ENCODE measurements around the gene ELK1.

Gene ELK1

GRCh38 chrX:47644557-47645091, 5.7 kb downstream of the ELK1 start:
- peak; percentile 24 for DNase-seq

DNA sequence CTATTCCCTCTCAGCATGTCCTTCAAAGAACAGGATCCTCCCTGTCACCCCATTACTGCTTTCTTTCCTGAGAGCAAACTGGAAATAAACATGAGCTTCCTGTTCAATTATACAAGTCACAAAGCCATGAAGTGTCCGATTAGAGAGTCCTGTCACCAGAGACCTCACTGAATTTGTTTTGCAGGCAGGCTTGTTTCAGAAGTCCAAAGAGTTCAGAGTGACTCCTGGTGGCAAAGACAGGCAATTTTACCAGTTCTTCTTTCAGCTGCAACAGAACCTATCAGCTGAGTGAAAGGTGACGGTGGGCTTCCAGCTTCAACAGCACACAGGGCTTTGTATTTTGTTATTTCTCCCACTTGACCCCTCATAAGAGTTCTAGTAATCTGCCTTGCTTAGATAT, 6.4 kb downstream of the ELK1 start:
- no peak for DNase-seq

DNA sequence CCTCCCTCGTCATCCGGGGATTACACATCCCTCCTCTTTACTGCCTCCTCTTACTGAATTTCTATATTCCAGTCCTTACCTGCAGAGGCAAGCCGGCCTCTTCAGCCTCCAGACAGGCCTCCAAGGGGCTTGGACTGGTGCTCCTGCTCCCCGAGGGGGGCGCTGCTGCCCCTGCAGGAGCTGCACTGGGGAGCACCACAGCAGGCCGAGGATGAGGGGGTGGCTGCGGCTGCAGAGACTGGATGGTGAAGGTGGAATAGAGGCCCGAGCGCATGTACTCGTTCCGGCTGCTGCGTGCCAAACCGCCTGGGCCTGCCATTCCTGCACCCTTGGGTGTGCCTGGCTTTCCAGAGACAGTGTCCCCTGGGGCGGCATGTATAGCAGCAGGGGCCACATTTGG, 11.5 kb downstream of the ELK1 start:
- DNase-seq = no peak

- no peak for DNase-seq
These were observed 12.7 kb downstream of the ELK1 start for GRCh38 chrX:47637546-47638195.

GRCh38 chrX:47634871-47635575, 15.3 kb downstream of the ELK1 start:
- no peak for DNase-seq

DNA sequence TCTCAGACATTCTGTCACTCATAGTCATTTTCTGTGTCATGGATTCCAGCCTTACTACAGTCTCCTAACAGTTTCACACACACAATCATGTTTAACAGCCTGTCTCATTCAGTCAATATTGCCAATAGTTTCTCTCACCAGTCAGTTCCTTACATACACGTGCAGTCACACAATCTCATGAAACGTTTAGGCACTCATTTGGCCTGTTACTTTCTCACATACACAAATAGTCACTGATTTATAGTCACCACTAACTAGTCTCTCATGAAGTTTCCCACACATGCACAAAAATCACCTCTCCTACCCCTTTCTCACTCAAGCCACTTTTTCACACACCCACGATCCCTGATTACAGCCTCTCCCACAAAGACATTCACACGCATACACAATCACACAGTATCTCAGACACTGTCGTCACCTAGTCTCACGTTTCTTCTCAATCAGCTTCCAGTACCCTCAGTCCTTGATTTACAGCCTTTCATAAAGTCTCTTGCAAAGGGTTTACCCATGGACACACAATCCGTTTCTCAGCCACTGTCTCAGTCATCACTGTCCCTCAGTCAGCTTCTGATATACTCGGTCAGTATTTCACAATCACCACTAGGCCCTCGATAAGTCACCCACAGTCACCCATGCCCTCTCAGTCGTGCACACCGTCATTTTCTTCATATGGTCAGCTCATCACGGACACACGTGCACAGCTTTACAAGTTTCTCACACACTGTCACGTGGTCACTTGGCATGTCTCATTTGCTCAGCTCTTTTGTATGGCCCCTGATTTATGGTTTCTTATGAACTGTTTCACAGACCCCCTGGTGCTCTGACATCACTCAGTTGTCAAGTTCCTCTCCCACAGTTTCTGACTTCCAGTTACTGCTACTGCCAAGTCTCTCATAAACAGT, 16.4 kb downstream of the ELK1 start:
- no peak for DNase-seq

- DNase-seq = no peak
These were observed 17.7 kb downstream of the ELK1 start for GRCh38 chrX:47632666-47633065.

- DNase-seq = no peak
These were observed 18.7 kb downstream of the ELK1 start for GRCh38 chrX:47631676-47632075.

DNA sequence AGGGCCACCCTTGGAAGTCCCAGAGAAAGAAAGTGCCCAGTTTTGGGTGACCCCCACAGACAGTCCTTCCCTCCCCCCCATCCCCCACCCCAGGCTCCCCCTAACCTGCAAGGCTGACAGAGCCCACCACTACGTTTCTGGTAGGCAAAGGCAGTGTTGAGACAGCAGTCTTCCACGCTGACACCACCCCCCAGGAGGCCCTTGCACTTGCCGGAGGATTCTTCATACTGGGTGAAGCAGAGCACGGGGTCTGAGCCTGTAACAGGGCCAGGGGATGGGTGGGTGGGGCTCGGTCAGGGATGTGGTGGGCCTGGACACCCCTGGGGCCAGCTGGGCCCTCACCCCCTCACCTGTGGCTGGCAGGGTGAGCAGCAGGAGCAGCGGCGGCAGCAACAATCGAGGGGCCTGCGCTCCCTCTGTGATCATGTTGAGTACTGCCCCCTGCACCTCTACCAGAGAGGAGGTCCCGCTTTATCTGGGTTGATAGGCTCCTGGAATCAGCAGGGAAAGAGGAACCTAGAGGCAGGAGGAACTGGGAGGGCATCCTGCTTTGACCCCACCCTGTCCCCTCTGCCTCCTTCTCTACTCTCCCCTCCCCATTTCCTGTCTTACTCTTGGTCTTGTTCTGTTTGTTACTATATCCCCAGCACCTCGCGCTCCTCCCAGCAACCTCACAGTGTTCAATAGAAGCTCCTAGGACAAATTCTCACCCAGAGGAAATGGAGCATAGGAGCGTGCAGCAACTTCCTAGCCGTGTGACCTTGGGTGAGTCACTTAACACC, 20.8 kb downstream of the ELK1 start, which contains the start of gene CFP:
CFP (minus strand) TSS at position 512 of the 782 bp plus-strand sequence; CDS start at position 426, 86 bp downstream.
- no peak for DNase-seq

DNA sequence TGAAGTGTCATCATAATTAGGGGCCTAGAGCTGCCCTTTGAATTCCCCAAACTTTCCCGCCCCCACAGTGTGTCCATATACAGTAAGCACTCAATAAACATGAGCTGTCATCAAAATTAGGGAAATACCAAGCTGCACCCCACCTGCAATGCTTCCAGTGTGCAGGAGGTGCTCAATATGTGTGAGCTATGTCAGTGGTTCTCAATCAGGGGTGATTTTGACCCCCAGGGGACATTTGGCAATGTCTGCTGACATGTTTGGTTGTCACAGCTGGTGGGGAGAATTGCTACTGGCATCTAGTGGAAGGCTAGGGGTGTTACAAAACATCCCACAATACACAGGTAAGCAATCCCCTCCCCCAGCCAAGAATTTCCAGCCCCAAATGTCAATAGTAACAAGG, 21.4 kb downstream of the ELK1 start:
- DNase-seq = no peak

DNA sequence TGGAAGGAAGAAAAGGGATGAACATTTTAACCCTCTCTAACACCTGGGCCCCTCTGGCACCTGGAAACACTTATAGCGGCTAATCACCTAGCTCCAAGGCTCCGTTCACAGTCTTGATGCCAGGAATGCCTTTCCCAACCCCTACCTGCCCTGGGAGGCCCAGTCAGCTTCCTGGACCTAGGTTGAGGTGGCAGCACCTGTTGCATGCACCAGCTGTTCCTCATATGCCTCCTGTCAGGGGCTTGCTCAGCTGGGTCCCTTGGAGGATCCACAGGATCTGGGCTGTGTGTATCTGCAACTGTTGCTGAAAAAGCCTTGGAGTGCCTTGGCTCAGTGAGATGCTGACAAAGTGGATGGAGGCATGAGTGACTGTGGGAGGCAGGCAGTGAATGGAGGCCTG, 25.0 kb downstream of the ELK1 start:
- DNase-seq = no peak

GRCh38 chrX:47623540-47624027, 26.8 kb downstream of the ELK1 start:
- DNase-seq = peak; percentile 72

DNA sequence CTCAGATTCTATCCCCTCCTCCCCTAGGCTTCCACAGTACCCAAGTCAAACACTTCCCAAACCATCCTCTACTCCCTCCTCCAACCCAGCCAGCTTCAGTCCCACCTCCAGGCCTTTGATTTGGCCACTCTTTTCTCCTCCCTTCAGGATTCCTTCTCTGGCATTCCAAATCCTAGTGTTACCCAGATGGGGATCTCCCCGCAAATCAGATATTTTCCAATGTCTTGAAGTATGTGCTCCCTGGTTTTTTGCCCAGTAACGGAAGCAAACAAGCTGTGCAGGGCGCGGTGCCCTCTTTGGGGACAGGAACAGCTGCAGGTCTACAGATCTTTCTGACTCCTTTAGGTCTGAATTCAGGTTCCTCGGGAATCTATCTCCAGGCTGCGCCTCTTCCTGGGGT, 28.5 kb downstream of the ELK1 start:
- no peak for DNase-seq

- DNase-seq = no peak
These were observed 30.1 kb downstream of the ELK1 start for GRCh38 chrX:47620303-47620685.

- DNase-seq = peak; percentile 68
These were observed 30.7 kb downstream of the ELK1 start, which contains the start of gene SYN1 for GRCh38 chrX:47619486-47620302. SYN1 (minus strand) TSS chrX:47619857; CDS start chrX:47619728, 129 bp downstream.

- DNase-seq = no peak
These were observed 31.4 kb downstream of the ELK1 start for GRCh38 chrX:47618923-47619485.

DNA sequence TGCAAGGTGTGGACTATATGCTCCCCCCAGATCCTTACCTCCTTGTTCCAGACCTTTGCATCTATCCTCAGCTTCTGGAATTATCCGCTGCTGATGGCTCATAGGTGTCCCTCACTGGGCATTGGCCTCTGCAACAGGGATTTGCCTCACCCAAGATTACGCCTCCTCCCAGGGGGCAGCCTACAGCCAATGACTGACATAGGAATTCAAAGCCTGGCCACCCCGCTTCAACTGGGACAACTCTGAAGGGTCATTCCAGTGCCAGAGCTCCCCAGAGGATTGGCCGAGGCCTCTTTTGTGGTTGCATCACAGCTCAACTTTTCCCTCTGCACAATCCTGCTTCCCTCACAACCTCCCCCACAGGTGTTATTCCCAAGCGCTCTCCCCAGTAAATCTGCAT, 35.7 kb downstream of the ELK1 start:
- no peak for DNase-seq

- no peak for DNase-seq
These were observed 37.3 kb downstream of the ELK1 start for GRCh38 chrX:47613082-47613481.

GRCh38 chrX:47612418-47612817, 37.9 kb downstream of the ELK1 start:
- DNase-seq = no peak

GRCh38 chrX:47611926-47612325, 38.4 kb downstream of the ELK1 start:
- DNase-seq = no peak

DNA sequence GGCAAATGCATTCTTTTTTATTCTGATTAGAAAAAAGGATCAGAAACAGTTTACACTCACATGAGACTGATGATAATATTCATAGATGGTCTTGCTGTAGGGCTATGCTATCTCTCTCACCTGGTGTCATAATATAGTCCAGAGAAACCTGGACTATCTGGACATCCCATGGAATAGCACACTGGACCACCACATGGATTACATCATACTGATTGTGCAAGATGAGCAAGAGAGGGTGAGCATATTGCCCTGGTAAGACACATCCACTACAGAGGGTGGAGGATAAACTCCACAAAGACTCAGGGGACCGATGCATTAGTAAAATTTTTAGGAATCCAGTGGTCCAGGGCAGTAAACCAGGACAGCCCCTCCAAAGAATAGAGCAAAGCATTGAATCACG, 38.9 kb downstream of the ELK1 start:
- DNase-seq = no peak
